Activated T-cell treated with anti-CD3 and anti-CD28 coated beads for 1 hour (primary cell): ENCODE data around the gene ZSWIM9.

Experiments used
- DNase-seq: peaks from one replicate; pipeline ENCODE4 v3.0.0-alpha.2; 2020; ENCODE audit warnings: low read depth

Gene ZSWIM9

GRCh38 chr19:48175578-48175977 is 5.1 kb downstream of the ZSWIM9 start:
- DNase-seq, result no peak

DNA sequence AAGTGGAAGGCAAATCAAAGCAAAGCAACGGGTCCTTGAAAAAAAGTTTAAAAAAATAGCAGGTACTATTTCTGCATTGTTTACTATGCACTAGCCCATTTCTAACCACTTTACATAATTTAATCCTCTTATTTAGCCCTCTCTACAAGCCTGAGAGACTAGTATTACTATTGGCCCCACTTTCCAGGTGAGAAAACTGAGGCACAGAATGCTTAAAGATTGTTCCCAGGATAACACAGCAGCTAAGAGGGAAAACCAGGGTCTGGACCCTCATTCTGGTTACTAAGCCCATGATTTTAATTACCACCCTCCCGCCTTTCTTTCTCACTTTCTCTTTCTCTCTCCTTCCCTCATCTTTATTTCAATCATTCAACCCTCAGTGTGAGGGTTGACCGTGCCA is 5.7 kb downstream of the ZSWIM9 start:
- no peak for DNase-seq

- no peak for DNase-seq
Observed at GRCh38 chr19:48181505-48181904, 11.0 kb downstream of the ZSWIM9 start.

- no peak for DNase-seq
Observed at GRCh38 chr19:48182434-48182833, 12.0 kb downstream of the ZSWIM9 start.

DNA sequence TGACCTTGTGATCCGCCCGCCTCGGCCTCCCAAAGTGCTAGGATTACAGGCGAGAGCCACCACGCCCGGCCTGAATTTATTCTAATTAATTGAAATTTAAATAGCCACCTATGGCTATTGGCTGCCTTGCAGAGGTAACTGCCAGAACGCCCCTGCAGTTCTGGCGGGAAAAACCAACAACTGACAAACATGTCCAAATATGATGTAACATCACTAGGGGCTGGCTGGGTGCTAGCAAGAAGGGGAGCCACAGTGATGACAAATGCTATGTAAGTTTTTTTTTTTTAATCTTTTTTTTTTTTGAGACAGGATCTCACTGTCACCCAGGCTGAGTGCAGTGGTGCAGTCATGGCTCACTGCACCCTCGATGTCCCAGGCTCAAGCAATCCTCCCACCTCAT is 12.9 kb downstream of the ZSWIM9 start:
- DNase-seq, result no peak

DNA sequence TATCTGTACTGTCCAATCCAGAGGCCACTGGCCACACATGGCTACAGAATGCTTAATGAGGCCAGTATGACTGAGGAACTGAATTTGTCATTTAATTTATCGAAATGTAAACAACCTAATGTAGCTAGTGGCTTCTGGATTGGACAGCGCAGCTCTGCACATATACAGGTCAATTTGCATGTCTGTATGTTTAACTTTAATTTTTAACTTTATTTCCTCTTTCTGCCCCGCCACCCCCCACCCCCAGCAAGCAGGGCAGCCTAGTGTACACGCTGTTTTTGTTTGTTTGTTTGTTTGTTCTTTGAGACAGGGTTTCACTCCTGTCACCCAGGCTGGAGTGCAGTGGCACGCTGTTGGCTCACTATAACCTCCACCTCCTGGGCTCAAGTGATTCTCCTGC is 15.5 kb downstream of the ZSWIM9 start:
- DNase-seq, result no peak

DNA sequence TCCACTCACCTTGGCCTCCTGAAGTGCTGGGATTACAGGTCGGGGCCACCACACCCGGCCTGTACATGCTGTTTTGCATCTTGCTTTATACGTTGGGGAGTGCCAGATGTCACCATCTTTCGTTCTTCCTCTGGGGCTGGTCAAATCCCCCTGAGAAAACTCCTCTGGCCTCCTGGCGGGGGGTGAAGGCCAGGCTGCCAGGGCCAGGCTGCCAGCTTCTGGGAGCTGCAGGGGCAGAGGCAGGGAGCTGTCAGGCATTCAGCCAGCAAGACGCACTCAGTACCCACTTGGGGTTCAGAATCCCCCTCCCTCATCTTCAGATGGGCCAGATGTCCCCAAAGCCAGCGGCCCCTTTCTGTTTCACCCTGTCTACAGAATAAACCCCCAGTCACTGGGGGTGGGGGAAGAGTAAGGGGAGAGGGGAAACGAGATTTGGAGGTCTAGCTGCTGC is 16.1 kb downstream of the ZSWIM9 start:
- no peak for DNase-seq

DNA sequence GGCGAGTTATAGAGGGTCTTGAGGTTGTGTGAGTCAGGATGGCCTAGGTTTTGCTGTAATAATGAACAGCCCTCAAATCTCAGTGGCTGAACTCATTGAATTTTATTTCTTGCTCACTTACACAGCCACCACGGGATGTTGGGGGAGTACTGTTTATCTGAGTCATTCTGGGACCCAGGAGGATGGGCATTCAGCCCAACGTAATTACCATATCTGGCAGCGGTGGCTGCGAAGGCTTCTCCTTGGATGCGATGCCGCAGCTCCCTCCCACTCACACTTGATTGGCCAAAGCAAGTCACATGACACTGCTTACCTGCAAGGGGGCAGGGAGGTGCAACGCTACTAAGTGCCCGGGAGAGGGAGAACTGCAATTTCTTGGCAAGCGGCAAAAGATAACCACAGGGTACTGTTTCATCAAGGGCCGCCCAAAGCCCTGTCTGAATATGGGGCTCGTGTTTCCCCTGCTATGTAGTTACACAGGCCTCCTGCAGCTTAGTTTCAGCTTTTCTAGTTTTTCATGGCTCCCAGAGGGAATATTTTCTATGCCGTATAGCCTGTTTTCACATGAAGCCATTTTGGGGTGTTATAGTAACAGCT is 19.9 kb downstream of the ZSWIM9 start:
- no peak for DNase-seq

DNA sequence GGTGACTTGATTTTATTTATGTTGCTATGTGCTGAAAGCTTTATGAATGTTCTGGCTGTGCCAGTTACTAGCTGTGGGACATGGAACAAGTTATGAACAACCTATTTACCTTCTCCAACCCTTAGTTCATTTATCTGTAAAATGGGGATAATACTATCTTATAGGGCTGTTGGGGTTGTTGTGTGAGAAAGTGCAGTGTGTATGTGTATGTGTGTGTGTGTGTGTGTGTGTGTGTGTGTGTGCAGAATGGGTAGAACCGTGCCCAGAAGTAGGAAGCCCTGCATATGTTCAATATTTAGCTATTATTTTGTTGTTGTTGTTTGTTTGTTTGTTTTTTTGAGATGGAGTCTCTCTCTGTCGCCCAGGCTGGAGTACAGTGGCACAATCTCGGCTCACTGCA is 20.4 kb downstream of the ZSWIM9 start:
- DNase-seq, result no peak

DNA sequence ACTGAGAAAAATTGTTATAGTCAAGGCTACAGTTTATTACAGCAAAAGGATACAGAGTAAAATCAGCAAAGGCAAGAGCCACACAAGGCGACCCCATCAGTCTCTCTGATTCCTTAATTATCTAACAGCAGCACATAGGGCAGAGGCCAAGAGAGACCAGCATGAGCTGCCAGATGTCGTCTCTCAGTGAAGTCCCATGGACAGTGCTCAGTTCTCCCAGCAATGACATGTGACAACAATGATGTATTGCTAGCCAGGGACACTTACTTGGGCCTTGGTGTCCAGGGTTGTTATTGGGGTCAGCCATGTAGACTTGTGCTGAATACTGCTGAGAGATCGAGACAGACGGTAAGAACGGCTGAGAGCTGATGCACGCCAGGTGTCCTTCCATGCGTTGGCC is 22.3 kb downstream of the ZSWIM9 start:
- no peak for DNase-seq

GRCh38 chr19:48194041-48194843 is 23.8 kb downstream of the ZSWIM9 start:
- peak; percentile 12 for DNase-seq

- DNase-seq, result no peak
Observed at GRCh38 chr19:48194844-48195830, 24.7 kb downstream of the ZSWIM9 start.

DNA sequence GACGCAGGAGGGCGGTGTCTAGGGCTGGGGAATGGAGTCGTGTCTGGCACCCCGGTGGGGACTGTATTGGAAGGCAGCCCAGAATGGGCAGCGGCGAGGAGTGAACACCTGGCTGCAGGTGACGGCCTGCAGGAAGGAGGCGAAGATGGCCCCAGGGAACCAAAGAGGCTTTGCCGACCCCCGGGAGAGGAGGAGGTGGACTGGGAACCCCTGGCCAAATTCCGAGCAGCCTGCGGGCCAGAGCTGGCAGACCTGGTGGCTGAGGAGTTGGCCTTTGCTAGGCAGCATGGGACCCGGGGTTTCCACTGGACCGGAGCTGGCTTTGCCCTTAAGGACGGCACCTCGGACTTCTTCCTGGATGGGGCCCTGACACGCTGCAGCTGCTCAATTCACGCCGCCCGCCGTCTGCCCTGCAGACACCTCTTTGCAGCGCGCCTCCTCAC is 25.9 kb downstream of the ZSWIM9 start:
- no peak for DNase-seq

GRCh38 chr19:48196933-48197665 is 26.6 kb downstream of the ZSWIM9 start:
- no peak for DNase-seq

DNA sequence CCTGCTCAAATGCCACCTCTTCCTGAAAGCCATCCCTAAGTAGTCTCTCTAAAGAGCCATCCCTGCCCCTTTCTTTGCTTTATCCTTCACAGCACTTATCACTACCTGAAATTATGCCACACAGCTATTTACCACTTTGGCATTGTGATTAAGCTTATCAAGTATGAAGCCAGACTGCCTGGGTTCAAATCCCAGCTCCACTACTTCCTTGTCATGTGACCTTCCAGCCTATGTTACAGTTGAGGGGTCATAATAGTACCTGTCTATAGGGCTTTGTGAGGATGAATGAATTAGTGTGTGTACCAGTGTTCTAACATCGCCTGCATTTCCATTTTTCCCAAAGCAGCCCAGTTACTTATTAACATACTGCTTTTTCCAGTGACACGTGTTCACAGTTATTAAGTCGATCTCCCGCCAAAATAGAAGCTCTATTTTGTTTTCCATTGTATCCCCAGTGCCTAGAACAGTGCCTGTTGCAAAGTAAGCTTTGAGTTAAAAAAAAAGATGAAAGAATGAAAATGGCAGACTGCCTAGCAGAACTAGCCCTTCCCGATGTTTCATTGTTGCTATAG is 32.8 kb downstream of the ZSWIM9 start:
- no peak for DNase-seq

GRCh38 chr19:48203794-48204628 is 33.5 kb downstream of the ZSWIM9 start:
- peak; percentile 82 for DNase-seq

DNA sequence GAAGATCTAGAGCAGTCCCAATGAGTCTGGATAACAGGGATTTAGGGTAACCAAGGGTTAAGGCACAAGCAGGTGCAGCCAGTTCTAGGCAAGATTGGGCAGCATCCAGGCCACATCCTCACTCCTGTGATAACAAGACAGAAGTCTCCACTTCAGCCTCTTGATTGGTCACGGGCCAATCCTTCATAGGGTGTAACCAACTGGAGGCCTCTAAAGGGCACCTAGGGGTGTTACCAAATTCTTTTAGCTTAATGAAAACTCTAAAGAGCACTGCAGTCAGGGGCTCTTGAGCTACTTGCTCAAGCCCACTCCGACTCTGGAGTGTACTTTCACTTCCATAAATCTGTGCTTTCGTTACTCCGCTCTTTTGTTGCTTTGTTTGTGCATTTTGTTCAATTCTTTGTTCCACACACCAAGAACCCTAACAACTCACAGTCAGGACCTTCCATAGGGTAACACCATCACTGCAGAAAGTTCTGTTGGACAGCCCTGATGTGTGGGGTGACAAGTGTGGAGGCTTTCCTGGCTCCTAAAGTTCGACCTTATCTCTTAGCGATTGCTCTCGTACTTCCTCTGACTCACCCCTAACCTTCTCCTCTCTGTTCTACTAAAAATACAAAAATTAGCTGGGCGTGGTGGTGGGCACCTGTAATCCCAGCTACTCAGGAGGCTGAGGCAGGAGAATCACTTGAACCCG is 36.1 kb downstream of the ZSWIM9 start:
- DNase-seq, result no peak

- no peak for DNase-seq
Observed at GRCh38 chr19:48210005-48210404, 39.5 kb downstream of the ZSWIM9 start.

- DNase-seq, result no peak
Observed at GRCh38 chr19:48213959-48214358, 43.5 kb downstream of the ZSWIM9 start.

DNA sequence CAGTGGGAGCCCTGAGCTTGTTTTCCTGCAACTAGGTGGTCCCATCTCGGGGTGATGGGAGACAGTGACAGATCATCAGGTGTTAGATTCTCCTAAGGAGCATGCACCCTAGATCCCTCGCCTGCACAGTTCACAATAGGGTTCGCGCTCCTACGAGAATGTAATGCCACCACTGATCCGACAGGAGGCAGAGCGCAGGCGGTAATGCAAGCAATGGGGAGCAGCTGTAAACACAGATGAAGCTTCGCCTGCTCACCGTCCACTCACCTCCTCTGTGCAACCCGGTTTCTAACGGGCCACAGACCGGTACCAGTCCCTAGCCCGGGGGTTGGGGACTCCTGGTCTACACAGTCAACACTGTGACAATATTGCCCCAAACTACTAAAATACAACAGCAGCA is 46.5 kb downstream of the ZSWIM9 start:
- DNase-seq, result no peak
